ENCODE measurements around the gene TMIGD2. TPM values are rescaled to one million over a fixed set of nuclear protein-coding genes. Genes with fewer than 3 reads are reported as not detected.

The TMIGD2 gene
- total RNA-seq, 2 donors from 2014 or later = not detected

DNA sequence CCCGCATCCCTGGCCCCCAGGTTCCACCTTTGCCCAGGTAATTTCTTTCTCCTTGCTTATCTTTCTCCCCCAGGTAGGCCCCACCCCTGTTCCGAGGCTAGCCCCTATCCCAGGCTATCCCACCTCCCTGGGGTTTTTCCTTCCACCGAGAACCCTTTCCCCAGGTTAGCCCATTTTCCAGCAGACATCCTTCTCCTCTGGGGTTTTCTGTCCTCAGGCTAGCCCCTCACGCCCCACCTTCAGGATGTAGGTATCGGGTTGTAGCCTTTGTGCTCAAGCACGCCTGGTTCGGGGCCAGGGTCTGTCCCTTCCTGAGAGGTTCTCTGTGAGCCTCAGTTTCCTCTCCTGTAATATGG, 3.0 kb upstream of the TMIGD2 start:
- 47 to 57% methylated on average over 3 to 7 of the region's 7 CpGs for WGBS, 2 donors
- Histone ChIP-seq H3K9me3 (no peaks in the 10 kb centered on the region), H3K4me1 (peaks cover 5% of the 10 kb centered on the region), H3K4me3 (no peak overlapping the region), H3K27me3 (peaks cover 0 to 9% of the 10 kb centered on the region in 2 donors), H3K36me3 (replicated peaks in 1 of 2; ENCODE audit: insufficient read depth in 1 of 2, low read depth in 2 of 2) (no peaks in the 10 kb centered on the region), H3K27ac (no peak overlapping the region)
- TF ChIP-seq, protein P1, sequence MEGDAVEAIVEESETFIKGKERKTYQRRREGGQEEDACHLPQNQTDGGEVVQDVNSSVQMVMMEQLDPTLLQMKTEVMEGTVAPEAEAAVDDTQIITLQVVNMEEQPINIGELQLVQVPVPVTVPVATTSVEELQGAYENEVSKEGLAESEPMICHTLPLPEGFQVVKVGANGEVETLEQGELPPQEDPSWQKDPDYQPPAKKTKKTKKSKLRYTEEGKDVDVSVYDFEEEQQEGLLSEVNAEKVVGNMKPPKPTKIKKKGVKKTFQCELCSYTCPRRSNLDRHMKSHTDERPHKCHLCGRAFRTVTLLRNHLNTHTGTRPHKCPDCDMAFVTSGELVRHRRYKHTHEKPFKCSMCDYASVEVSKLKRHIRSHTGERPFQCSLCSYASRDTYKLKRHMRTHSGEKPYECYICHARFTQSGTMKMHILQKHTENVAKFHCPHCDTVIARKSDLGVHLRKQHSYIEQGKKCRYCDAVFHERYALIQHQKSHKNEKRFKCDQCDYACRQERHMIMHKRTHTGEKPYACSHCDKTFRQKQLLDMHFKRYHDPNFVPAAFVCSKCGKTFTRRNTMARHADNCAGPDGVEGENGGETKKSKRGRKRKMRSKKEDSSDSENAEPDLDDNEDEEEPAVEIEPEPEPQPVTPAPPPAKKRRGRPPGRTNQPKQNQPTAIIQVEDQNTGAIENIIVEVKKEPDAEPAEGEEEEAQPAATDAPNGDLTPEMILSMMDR (IDR thresholded peaks at IDR 0.05) = no peak
- no peak for TF ChIP-seq POLR2A (IDR thresholded peaks at IDR 0.05)
- ATAC-seq = no peak
- intact Hi-C loops (cut with DNase I) = no loop called here
- no peak for DNase-seq

DNA sequence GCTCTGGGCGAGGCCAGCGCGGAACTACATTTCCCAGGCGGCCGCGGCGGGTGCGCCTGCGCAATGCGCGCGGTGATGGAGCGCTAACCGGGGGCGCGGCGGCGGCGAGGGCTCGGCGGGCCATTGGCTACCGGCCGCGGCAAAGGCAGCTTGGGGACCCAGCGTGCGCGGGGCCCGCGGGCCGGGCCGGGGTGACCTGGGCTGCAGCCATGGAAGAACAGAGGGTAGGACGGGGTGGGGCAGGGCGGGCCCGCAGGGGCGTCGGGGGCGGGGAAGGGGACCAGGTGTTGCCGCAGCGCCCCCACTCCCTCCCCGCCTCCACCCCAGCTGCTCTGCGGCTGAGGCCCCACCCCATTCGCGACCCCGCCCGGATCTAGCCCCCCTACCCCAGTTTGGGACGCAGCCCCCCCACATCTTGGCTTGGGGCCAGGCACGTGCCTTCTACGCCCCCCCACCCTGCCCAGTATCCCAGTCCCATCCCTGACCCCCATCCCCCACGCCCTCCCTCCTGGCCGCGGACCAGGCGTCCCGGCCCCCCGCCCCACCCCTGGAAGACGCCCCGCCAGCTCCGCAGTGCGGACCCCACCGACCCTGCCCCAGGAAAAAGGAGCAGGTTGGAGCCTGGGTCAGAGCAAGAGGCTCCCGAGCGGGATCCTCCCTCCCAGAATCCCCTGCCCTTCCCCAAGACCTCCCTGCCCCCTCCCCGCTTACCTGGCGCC, 2.5 kb upstream of the TMIGD2 start, which contains the start of gene FSD1:
TSS of gene FSD1 (plus strand) at position 61 of the 719 bp plus-strand sequence. CDS start at position 210, 149 bp downstream.
- Histone ChIP-seq H3K36me3 (replicated peaks in 1 of 2; ENCODE audit: insufficient read depth in 1 of 2, low read depth in 2 of 2) (no peaks in the 10 kb centered on the region), H3K27me3 (peaks cover 0 to 9% of the 10 kb centered on the region in 2 donors), H3K27ac (no peak within 1 kb of the TSS), H3K4me1 (peaks cover 5% of the 10 kb centered on the region), H3K9me3 (no peaks in the 10 kb centered on the region), H3K4me3 (no peak within 1 kb of the TSS)
- no peak for DNase-seq
- intact Hi-C loops (cut with DNase I) = no loop called here
- 3 to 5% methylated on average over 8 to 29 of the region's 63 CpGs for WGBS, 2 donors
- TF ChIP-seq POLR2A (IDR thresholded peaks at IDR 0.05) = no peak
- no peak for ATAC-seq

DNA sequence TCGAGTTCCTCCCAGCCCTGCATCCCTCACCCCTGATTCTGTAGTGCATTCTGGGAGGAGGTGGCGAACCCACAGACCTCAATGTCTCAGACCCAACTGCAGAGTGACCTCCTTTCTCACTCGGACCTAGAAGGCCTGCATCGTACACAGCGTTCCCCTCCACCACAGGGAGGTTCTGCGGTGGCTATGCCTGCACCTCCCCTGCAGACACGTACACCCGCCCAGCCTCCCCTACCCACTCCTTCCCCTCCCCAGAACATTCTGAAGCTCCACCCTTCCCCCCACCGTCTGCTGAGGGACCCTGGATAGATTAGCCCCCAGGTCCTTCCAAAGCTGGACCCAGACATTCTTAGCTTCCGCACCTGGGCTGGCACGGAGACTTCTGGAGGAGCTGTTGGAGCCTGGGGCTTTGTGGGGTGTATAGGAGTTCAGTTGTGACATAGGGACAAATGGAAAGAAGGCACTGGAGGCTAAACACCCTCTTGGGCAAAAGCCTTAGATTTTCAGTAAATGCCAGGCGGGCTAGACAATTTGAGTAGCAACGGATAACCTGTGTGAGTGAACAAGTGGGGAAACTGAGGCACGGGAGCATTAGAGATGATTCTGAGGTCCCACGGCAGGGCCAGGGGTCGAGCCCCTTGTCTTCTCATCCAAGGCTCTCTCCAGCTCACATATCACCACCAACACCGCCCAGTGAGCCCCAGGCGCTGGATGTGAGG, 1.8 kb upstream of the TMIGD2 start:
- ATAC-seq (no peak), DNase-seq (no peak)
- Histone ChIP-seq H3K4me3 (no peak overlapping the region), H3K9me3 (no peaks in the 10 kb centered on the region), H3K4me1 (peaks cover 5% of the 10 kb centered on the region), H3K27me3 (peaks cover 0 to 9% of the 10 kb centered on the region in 2 donors), H3K27ac (no peak overlapping the region), H3K36me3 (replicated peaks in 1 of 2; ENCODE audit: insufficient read depth in 1 of 2, low read depth in 2 of 2) (no peaks in the 10 kb centered on the region)
- intact Hi-C loops (cut with DNase I) = no loop called here
- TF ChIP-seq, protein P1 (IDR thresholded peaks at IDR 0.05) = no peak
- no peak for TF ChIP-seq POLR2A (IDR thresholded peaks at IDR 0.05)
- 36 to 43% methylated on average over 18 of the region's 18 CpGs for WGBS, 2 donors

DNA sequence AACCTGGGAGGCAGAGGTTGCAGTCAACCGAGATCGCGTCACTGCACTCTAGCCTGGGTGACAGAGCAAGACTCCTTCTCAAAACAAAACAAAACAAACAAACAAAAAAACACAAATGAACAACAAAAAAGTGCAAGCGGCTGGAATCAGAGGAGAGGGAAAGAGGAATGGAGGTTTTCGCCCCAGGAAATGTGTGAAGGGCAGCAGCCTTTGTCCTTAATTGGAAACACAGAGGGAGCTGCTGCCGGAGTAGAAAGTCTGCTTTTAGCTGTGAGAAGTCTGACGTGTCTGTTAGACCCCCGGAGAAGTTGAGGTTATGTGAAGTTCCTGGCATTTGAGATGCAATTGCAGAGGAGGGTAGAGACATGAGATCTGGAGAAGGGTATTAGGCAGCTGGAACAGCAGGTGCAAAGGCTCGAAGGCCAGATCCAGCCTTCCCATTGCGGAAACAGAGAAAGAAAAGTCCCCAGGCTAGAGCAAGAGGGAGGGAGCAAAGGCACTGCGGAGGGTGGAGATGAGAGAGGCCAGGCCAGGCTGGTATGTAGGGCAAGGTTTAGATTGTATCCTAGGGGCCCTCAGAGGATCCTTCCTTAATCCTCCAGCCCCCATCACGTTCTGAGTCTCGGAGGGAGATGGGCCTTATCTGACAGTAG, 473 bp downstream of the TMIGD2 start:
- 54 to 67% methylated on average over 13 of the region's 13 CpGs for WGBS, 2 donors
- ATAC-seq = no peak
- H3K27ac ChIP-seq = no peak overlapping the region

More for the DNA sequence above, 473 bp downstream of the TMIGD2 start:
- Histone ChIP-seq H3K36me3 (replicated peaks in 1 of 2; ENCODE audit: insufficient read depth in 1 of 2, low read depth in 2 of 2) (no peaks in the 10 kb centered on the region), H3K27me3 (peaks cover 0 to 9% of the 10 kb centered on the region in 2 donors), H3K9me3 (no peaks in the 10 kb centered on the region), H3K4me3 (no peak overlapping the region), H3K4me1 (peaks cover 5% of the 10 kb centered on the region)
- no peak for DNase-seq
- TF ChIP-seq, protein P1 (IDR thresholded peaks at IDR 0.05) = no peak
- no peak for TF ChIP-seq POLR2A (IDR thresholded peaks at IDR 0.05)
- intact Hi-C loops (cut with DNase I) = no loop called here

Measured in body of pancreas (tissue), 4 donors.